HG03460 (cell line): ENCODE measurements around the gene SDC1.
"Not testable (repeated sequence)": the region's sequence is repeated elsewhere in the genome, so short reads cannot be mapped to it uniquely, and the experiment has no call there.

ENCODE experiments used
- ATAC-seq: cut with Tn5 transposase; IDR thresholded peaks from one replicate; pipeline ENCODE4 v1.9.1; 2021; ENCODE audit not compliant: unreplicated experiment

The SDC1 gene

GRCh38 chr2:20198796-20199632 is 25.9 kb downstream of the SDC1 start:
- ATAC-seq, result no peak

- no peak for ATAC-seq
These were observed 26.9 kb downstream of the SDC1 start for GRCh38 chr2:20198001-20198400.

- no peak for ATAC-seq
These were observed 27.7 kb downstream of the SDC1 start for GRCh38 chr2:20197192-20197591.

- ATAC-seq, result no peak
These were observed 28.2 kb downstream of the SDC1 start for GRCh38 chr2:20196657-20197161.

GRCh38 chr2:20196053-20196656 is 28.8 kb downstream of the SDC1 start:
- ATAC-seq, result no peak

GRCh38 chr2:20195431-20196033 is 29.4 kb downstream of the SDC1 start:
- ATAC-seq, result no peak

GRCh38 chr2:20195016-20195411 is 29.9 kb downstream of the SDC1 start:
- not testable (repeated sequence) for ATAC-seq

- ATAC-seq, result no peak
These were observed 30.6 kb downstream of the SDC1 start for GRCh38 chr2:20194097-20195015.

- no peak for ATAC-seq
These were observed 31.7 kb downstream of the SDC1 start for GRCh38 chr2:20193185-20193584.

- ATAC-seq, result no peak
These were observed 32.1 kb downstream of the SDC1 start for GRCh38 chr2:20192781-20193180.

- ATAC-seq, result no peak
These were observed 33.0 kb downstream of the SDC1 start for GRCh38 chr2:20191714-20192569.

GRCh38 chr2:20190876-20191713 is 33.8 kb downstream of the SDC1 start:
- no peak for ATAC-seq

GRCh38 chr2:20190170-20190569 is 34.8 kb downstream of the SDC1 start:
- ATAC-seq, result no peak

- ATAC-seq, result no peak
These were observed 35.5 kb downstream of the SDC1 start for GRCh38 chr2:20189299-20189931.

GRCh38 chr2:20188851-20189250 is 36.1 kb downstream of the SDC1 start:
- ATAC-seq, result no peak

GRCh38 chr2:20188201-20188600 is 36.7 kb downstream of the SDC1 start:
- ATAC-seq, result no peak

- ATAC-seq, result no peak
These were observed 37.6 kb downstream of the SDC1 start for GRCh38 chr2:20187331-20187730.

GRCh38 chr2:20186855-20187187 is 38.1 kb downstream of the SDC1 start:
- ATAC-seq, result no peak
